ENCODE measurements around the gene PROP1. TPM values are rescaled to one million over a fixed set of nuclear protein-coding genes. Genes with fewer than 3 reads are reported as not detected.
"Not testable (repeated sequence)": the region's sequence is repeated elsewhere in the genome, so short reads cannot be mapped to it uniquely, and the experiment has no call there.

PROP1 gene
- total RNA-seq, 1 donor from 2014 or later: not detected

GRCh38 chr5:177945601-177946283 lies 50.3 kb downstream of the PROP1 start:
- intact Hi-C loops (cut with micrococcal nuclease): not testable (repeated sequence)

GRCh38 chr5:177945145-177945544 lies 50.9 kb downstream of the PROP1 start:
- intact Hi-C loops (cut with micrococcal nuclease): not testable (repeated sequence)

GRCh38 chr5:177943805-177944736 lies 52.0 kb downstream of the PROP1 start:
- intact Hi-C loops (cut with micrococcal nuclease): not testable (repeated sequence)

GRCh38 chr5:177942896-177943295 lies 53.1 kb downstream of the PROP1 start:
- intact Hi-C loops (cut with micrococcal nuclease): not testable (repeated sequence)

Other genes with a start within 250 kb of the PROP1 start
- 8.6 and 9.9 TPM in 2 replicates for gene FAM153A, start 213.3 kb downstream of the PROP1 start, total RNA-seq
- 2.0 and 2.1 TPM in 2 replicates for gene N4BP3, start 117.3 kb upstream of the PROP1 start, total RNA-seq
- gene RMND5B, start 134.8 kb upstream of the PROP1 start, total RNA-seq: 20.3 and 24.4 TPM in 2 replicates
- gene NHP2, start 157.6 kb upstream of the PROP1 start, total RNA-seq: 139 and 141 TPM in 2 replicates
- gene GMCL2, start 191.1 kb upstream of the PROP1 start, total RNA-seq: not detected in 2 replicates
- 206 and 210 TPM in 2 replicates for gene HNRNPAB, start 208.3 kb upstream of the PROP1 start, total RNA-seq
- gene PHYKPL, start 236.6 kb upstream of the PROP1 start, total RNA-seq: 180 and 182 TPM in 2 replicates

Data from T-helper 1 cell treated with Interleukin-12 subunit alpha and Interleukin-12 subunit beta and Interleukin-4 antibody, amounts not matched to agents 30 ng/mL and 1 ng/mL, for 36 hours (primary cell).